ENCODE measurements around the gene MICU1.
"Not testable (repeated sequence)": the region's sequence is repeated elsewhere in the genome, so short reads cannot be mapped to it uniquely, and the experiment has no call there.

MICU1 gene

DNA sequence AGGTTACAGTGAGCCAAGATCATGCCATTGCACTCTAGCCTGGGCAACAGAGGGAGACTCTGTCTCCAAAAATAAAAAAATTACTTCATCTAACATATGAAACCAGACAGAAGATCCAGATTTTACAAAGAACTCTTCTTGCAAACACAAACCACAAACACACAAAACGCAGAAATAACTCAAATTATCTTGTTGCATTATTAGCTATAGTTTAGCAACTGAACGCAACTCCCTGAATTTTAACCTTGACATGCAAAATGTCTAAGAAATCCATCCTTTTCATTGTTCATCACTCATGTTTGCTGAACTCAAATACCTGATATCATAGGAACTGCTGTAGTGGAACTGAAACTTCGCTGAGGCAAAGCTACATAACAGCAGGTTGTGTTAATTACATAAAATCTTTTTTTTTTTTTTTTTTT is 64.1 kb downstream of the MICU1 start:
- no peak for DNase-seq (ENCODE audit: low read depth in 2 of 2)

DNA sequence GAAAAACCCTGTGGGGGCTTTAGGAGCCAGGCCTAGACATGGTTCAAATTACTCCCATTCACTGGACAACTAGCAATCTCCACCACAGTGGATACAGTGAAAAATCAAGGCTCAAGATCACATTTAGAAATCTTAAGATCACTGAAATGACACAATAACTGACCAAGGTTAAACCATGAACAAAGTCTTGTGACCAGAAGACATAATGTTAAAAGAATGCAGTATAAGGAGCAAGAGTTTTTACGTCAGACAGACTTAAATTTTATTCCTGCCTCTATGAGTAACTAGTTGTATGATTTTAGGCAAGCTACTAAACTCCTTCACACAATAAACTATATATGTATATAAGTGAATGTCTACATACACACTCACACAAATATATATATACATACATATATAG is 68.5 kb downstream of the MICU1 start:
- no peak for DNase-seq (ENCODE audit: low read depth in 2 of 2)

DNA sequence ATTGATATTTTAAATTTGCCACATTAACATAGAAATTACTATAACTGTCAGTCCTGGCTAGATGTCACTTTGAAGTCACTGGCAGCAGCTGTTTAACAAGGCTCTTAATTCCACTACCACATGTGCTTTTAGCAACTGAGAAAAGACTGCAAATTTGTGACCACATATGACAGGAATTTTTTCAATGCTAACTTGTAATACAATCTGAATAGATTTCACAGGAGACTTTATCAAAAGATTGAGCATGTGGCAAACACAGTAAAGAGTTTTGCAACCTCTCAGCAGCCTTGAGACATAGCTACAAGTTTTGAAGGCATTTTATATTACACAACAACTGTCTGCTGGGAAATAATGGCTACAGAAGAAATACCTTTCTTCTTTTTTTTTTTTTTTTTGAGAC is 73.0 kb downstream of the MICU1 start:
- DNase-seq (ENCODE audit: low read depth in 2 of 2) = no peak

DNA sequence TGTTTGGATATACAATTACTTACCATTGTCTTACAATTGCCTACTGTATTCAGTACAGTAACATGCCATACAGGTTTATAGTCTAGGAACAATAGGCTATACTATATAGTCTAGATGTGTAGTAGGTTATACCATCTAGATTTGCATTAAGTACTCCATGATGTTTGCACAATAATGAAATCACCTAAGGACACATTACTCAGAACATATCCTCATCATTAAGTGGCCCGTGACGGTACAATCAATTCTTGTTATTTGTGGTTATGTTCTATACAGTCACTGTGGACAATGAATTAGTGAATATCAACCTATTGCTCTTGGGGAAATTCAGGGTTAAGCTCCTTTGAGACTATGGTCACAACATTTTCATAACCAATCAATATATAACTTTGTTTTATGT is 75.6 kb downstream of the MICU1 start:
- DNase-seq (ENCODE audit: low read depth in 2 of 2) = no peak

DNA sequence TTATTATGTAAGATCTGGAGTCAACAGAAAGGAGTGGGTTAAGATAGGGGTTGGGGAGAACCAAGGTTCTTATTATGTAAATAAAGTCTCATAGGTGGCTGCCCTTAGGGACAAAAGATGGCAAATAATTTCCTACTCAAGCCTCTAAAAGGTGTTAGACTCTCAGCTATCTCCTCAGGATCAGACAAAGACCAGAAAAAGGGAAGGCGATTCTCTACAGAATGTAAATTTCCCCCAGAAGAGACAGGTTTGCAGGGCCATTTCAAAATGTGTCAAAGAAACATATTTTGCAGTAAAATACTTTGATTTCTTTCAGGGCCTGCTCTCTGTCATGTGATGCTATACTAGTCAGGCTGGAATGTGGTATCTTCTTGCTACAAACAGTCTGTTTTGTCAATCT is 80.3 kb downstream of the MICU1 start:
- DNase-seq (ENCODE audit: low read depth in 2 of 2) = no peak

DNA sequence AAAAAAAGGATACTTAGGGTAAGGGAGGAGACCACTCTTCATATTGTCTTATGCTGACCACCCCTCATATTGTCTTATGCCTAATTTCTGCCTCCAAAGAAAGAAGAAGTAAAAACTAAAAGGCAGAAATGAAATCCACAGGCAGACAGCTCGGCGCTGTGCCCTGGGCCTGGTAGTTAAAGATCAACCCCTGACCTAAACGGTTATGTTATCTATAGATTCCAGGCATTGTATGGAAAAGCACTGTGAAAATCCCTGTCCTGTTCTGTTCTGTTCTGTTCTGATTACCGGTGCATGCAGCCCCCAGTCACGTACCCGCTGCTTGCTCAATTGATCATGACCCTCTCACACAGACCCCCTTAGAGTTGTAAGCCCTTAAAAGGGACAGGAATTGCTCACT is 82.0 kb downstream of the MICU1 start:
- DNase-seq (ENCODE audit: low read depth in 2 of 2) = not testable (repeated sequence)

DNA sequence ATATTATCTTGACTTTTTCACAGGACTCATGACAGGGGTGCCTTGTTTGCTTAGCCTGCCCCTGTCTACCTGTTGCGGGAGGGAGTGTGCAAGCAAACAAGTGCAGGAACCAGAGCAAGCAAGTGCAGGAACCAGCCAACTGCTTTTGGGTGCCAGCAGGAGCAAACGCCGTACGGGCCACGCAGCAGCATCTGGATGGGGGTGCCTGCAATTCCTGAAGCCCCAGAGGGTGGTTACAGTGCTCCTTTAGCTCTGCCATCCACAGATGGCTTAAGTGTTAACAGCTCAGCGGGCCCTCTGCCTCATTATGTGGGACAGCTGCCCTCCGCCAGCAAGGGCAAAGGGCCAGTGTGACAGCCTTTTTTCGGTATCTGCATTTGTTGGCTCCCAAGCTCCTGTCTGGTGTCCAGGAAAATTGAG is 83.5 kb downstream of the MICU1 start:
- no peak for DNase-seq (ENCODE audit: low read depth in 2 of 2)

DNA sequence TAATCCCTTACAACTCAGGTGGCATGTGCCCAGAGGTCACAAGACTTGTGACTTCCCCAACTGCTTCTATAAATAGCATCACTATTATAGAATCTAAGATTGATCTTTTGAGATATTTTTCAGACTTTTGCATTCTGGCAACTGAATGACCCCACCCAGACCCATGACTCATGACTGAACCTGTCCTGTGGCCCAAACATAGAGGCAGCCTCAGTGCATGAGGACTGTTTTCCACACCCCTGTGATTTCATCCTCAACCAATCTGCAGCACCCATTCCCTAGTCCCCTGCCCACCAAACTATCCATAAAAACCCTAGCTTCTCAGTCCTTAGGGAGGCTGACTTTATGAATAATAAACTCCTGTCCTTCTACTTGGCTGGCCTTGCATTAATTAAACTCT is 84.5 kb downstream of the MICU1 start:
- no peak for DNase-seq (ENCODE audit: low read depth in 2 of 2)

DNA sequence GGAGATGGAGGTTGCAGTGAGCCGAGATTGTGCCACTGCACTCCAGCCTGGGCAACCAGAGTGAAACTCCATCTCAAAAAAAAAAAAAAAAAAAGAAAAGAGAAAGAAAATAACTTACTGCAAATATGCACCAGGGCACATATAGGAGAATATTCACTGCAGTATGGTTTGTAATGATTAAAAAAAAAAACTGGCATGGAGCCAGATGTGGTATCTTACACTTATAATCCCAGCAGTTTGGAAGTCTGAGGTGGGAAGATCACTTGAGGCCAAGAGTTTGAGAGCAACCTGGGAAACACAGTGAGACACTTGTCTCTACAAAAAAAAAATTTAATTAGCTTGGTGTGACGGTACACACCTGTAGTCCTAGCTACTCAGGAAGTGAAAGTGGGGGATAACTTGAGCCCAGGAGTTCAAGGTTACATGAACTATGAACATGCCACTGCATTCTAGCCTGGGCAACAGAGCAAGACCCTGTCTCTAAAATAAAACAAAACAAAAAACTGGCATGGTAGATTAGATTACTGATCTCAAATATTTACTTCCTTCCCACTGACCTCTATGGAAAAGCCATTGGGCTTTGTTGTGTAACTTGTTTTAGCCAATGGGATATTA is 85.6 kb downstream of the MICU1 start:
- no peak for DNase-seq (ENCODE audit: low read depth in 2 of 2)

DNA sequence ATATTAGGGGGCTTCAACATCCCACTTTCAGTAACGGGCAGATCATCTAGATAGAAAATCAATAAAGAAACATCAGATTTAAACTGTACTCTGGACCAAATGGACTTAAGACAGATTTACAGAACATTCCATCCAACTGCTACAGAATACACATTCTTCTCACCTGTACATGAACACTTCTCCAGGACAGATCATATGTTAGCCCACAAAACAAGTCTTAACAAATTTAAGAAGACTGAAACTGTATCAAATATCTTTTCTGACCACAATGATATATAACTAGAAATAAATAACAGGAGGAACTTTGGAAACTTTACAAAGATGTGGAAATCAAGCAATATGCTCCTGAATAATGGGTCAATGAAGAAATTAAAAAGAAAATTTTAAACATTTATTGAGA is 86.7 kb downstream of the MICU1 start:
- DNase-seq (ENCODE audit: low read depth in 2 of 2) = no peak

DNA sequence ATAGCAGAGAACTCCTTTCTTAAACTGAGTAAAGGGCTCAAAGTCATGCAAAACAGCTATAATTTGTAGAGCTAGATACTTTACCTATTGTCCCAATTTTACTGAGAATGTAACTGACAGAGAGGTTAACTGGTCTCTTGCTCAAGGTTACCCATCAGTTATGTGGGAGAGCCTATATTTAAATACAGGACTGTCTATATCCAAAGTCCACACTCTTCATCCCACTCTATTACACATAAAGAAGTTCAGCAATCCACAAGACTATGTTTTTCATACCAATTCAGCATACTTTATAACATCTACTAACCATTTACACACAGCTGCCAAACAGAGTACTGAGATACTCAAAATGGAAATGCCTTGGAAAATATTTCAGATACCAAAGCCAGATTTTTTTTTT is 100.2 kb downstream of the MICU1 start:
- no peak for DNase-seq (ENCODE audit: low read depth in 2 of 2)

DNA sequence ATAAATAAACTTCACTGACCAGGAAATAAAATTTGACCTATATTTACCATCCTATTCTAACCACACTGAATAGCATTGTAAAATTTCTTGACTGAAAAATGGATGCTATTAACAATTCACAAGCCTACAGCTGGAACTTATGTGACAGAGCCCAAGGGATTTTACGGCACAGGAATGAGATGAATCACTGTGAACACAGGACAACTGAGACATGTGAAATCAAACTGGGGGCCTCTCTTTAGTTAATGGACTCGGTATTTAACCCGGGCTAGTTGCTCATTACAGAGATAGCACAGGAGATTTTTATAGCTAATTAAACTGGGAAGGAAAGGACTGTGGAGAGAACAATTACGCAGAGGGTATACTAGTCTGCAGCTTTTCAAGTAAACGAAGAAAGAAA is 100.6 kb downstream of the MICU1 start:
- DNase-seq (ENCODE audit: low read depth in 2 of 2) = no peak

DNA sequence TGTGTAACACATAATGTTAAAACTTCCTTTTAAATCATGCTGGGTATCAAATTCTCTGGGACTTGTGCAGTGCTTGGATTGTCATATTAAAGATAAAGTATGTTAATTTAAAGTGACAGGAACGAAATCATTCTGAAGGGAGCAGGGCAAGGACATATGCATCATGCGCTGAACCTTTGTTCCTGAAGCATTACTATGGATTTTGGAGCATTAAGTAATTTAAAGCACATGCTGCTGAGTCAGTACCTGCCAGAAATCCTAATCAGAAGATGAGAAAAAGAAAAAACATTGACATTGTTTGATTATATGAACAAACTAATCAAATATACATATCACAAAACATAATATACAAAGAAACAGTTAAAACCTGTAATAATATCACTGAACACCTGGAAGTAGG is 101.4 kb downstream of the MICU1 start:
- DNase-seq (ENCODE audit: low read depth in 2 of 2) = no peak

DNA sequence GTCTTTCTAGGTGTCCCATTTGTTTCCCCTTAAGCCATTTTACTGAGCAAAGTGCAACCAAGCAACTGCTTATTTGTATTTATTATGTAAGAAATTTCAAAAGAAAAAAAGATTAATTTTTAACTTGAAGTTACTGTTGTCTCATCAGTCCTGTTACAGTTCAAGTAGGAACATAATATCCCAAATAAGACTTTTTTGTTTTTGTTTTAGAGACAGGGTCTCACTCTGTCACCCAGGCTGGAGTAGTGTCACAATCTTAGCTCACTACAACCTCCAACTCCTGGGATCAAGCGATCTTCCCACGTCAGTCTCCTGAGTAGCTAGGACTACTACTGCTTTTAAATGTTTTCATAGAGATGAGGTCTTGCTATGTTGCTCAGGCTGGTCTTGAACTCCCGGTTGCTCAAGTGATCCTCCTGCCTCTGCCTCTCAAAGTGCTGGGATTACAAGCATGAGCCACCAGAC is 101.9 kb downstream of the MICU1 start:
- DNase-seq (ENCODE audit: low read depth in 2 of 2) = no peak

DNA sequence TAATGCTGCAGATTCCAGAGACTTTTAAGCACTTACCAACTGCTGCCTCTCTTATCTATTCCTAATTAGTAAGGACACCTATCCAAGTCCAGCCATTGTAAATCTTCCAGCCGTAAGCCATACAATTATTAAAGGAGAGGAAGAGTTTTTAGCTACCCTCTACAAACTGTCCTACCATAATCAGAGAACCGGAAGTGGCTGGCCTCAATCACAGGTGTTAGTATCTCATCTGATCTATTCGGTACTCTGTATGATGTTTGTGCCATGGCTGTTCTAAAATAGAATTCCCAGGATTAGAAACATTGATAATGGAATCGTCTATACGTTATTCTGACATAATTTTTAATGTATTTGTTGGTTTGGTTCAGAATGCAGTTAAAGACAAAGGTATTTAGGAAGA is 102.8 kb downstream of the MICU1 start:
- no peak for DNase-seq (ENCODE audit: low read depth in 2 of 2)

DNA sequence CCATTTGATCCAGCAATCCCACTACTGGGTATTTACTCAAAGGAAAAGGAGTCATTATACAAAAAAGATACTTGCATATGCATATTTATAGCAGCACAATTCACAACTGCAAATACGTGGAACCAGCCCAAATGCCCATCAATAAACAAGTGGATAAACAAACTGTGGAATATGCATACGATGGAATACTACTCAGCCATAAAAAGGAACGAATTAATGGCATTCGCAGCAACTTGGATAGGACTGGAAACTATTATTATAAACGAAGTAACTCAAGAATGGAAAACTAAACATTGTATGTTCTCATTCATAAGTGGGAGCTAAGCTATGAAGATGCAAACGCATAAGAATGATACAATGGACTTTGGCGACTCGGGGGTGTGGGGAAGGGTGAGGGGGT is 108.6 kb downstream of the MICU1 start:
- no peak for DNase-seq (ENCODE audit: low read depth in 2 of 2)

DNA sequence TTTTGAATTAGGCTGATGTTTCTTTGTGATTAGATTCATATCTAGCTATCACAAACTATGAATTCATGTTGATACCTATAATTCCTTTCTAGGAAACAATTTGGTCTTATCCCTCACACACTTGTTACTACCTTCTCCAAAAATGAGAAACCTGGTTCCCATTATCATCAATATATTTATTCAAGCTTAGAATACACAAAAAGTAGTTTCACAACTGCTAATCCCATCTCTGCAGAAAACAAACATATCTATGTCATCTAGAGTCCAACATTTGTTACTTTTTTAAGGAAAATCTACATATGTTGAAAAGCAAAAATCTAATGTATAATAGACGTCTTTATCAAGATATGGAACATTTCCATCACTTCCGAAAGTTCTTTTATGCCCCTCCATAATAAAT is 110.4 kb downstream of the MICU1 start:
- no peak for DNase-seq (ENCODE audit: low read depth in 2 of 2)

DNA sequence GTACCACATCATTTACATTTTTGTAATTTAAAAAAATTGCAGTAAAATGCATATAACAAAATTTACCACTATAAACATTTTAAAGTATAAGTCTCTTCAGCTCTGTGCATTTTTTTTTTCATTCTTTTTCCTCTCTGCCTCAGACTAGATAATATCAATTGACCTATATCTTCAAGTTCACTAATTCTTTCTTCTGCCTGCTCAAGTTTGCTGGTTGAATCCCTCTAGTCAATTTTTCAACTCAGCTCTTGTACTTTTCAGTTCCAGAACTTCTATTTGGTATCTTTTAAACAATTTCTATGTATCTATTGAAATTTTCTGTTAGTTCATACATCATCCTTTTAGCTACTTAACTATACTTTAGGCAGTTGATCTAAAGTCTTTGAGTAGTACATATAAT is 112.0 kb downstream of the MICU1 start:
- no peak for DNase-seq (ENCODE audit: low read depth in 2 of 2)

DNA sequence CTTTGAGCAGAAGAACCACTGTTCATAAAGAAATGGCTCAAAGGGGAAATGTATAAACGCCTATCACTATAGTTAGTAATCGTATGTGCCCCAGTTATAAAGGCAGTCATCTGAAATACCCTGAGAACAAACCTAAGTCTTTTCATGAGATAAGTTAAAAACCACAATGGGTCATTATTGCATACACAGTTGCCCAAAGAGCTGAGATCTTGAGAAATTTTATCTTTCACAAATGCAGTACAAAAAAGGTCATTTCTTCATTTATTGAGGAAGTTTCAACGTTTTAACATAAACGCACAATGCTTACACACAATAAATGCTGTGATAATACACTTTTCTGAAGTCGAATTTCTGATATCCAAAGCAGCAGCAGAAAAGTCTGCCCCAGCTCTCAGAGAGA is 114.4 kb downstream of the MICU1 start:
- DNase-seq (ENCODE audit: low read depth in 2 of 2) = no peak

DNA sequence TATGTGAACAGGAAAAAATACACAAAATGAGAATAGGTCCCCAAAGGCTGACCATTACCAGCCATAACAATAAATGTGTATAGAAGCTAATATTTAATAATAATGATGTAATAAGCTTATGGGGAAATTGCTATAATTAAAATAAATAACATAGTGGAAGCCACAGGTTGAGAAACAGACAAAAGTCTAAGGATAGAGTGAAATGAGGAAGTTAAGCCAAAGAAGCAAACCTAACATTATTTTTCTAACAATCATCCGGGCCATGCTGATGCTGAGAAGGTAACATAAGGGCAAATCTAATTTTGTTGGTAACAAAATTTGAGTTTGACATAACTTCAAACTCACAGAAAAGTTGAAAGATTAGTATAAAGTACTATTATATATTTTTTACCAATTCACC is 115.9 kb downstream of the MICU1 start:
- no peak for DNase-seq (ENCODE audit: low read depth in 2 of 2)

DNA sequence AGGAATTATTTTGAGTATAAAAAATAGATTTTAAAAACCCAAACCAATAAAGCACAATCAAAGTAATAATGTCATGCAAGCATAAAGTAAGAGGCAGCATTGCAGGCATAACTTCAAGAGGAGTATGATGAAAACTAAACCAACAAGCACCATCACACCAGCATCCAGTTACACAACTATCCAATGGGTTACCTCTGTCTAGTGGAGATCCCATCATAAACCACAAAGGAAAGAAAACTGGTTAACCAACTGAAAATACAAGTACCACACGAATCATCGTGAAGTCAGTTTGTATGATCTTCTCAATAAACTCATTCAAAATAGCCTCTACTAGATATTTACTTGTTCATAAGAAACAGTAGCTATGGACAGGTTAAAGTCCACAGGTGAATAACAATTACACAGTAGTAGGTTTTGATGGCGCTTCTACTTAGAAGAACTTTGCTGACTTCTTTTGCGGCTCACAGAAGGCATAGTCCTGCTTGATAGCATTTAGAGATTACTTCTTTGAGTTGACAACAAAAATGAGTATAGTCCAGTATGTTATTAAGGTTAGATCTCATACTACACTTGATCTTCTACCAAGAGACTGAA is 116.6 kb downstream of the MICU1 start:
- no peak for DNase-seq (ENCODE audit: low read depth in 2 of 2)

DNA sequence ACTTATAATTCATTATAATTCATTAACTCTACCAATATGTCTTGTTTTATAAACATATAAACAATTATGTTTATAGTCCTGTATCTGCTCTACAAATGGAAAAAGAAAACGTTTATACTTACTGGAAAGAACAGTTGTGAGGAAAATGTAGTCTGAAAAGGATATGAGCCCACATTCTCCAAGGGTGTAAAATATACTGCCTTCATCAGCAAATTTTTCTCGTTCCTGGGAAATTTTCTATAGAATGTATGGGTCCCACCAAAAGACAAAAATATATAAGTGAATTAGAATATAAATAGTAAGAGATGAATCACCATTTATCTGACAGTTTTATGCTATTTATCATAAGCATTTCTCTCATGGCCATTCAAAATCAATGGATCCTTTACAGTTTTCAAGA is 117.8 kb downstream of the MICU1 start:
- no peak for DNase-seq (ENCODE audit: low read depth in 2 of 2)

DNA sequence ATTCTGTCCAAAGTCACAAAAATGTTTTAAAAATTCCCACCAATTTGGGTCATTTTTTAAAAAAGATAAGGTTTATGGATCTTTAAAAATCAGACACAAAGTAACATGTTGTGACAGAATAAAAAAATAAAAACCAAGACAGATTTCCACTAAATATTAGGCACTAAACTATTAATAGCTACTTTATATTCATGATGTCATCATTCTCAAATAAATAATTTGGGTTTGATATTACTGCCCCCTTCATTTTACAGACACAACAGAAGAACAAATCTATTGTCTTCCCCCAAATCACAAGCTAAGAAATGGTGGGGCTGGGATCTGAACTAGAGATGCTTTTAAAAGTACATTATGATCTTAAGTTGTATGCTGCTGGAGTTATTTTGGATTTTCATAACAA is 119.4 kb downstream of the MICU1 start:
- DNase-seq (ENCODE audit: low read depth in 2 of 2) = no peak

DNA sequence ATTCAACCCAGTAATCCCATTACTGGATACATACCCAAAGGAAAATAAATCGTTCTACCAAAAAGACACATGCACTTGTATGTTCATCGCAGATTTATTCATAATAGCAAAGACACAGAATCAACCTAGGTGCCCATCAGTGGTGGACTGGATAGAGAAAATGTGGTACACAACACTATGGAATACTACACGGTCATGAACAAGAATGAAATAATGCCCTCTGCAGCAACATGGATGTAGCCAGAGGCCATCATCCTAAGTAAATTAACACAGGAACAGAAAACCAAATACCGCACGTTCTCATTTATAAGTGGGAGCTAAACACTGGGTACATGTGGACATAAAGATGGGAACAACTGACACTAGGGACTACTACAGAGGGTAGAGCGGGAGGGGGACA is 120.4 kb downstream of the MICU1 start:
- no peak for DNase-seq (ENCODE audit: low read depth in 2 of 2)

All from stimulated activated CD4-positive, alpha-beta T cell treated with anti-CD3 and anti-CD28 coated beads, Interleukin-4, amount 100 ng/mL, for 48 hours (primary cell).